ENCODE results near the gene BAZ2B. TPM values are rescaled to one million over a fixed set of nuclear protein-coding genes. Genes with fewer than 3 reads are reported as not detected.

Gene BAZ2B
- polyA plus RNA-seq, 5 donors, result 53.2 to 128 (median 104) TPM

DNA sequence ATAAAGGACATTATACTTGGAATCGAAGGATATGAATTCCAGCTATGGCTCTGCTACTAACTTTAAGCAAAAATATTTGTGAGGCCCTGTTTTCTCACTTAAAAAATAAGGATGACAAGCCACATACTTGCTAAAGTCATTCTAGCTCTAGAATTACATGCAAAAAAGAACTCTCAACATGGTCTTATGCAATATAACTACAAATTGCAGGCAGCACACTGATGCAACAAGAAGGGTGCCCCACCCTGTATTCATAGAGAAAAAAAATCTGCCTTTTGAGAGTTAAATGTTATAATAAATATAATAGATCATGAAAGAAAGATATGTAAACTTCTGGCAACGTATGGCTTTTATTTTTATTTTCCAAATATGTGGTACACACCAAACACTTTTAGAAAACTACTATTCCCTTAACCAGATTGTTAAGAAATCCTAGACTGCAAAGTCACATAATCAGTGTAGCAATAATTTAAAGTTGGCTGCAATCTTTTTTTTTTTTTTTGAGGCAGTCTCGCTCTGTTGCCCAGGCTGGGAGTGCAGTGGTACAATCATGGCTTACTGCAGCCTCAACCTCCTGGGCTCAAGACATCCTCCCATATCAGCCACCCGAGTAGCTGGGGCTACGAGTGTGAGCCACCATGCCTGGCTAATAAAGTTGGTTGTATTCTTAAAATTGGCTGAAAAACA is 289.6 kb downstream of the BAZ2B start:
- no peak for DNase-seq

- DNase-seq, result no peak
These were observed 293.9 kb downstream of the BAZ2B start for GRCh38 chr2:159322419-159322818.

GRCh38 chr2:159317392-159318088 is 298.8 kb downstream of the BAZ2B start:
- no peak for DNase-seq

- no peak for DNase-seq
These were observed 308.4 kb downstream of the BAZ2B start for GRCh38 chr2:159307942-159308341.

DNA sequence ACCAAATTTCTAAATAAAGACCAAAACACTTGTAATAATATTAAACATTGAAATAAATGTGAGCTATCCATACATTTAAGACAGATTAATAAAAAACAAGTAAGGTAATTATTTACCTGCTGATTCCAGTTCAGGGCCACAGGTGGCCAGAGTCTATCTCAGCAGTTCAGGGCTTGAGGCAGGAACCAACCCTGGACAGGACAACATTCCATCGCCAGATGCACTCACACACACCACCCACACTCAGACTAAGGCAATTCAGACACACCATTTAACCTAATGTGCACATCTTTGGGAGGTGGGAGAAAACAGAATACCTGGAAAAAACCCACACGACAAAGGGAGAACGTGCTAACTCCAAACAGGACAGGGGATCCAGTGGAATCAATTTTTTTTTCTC is 315.8 kb downstream of the BAZ2B start:
- no peak for DNase-seq

- no peak for DNase-seq
These were observed 317.4 kb downstream of the BAZ2B start for GRCh38 chr2:159298967-159299366.

- peak in 1 of 2 donors; percentile 13 for DNase-seq
These were observed 319.2 kb downstream of the BAZ2B start for GRCh38 chr2:159297042-159297707.

DNA sequence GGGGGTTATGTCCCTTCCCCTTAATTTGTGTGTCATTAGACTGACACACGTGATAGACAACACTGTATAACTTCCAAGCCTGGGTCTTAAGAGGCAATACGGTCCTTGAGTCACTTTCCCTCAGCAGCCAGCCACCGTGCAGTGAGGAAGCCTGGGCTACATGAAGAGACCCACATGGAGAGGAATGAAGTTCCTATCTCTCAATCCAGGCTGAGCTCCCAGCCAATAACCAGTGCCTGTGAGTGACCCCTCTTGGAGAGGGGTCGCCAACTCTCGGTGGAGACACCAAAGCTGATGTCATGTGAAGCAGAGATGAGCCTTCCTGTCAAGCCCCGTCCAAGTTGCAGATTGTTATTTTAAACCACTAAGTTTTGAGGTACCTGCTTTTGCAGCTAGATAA is 324.2 kb downstream of the BAZ2B start:
- no peak for DNase-seq

- peak in 1 of 2 donors; percentile 15 for DNase-seq
These were observed 325.9 kb downstream of the BAZ2B start for GRCh38 chr2:159290289-159290907.

- no peak for DNase-seq
These were observed 328.6 kb downstream of the BAZ2B start for GRCh38 chr2:159287733-159288132.

DNA sequence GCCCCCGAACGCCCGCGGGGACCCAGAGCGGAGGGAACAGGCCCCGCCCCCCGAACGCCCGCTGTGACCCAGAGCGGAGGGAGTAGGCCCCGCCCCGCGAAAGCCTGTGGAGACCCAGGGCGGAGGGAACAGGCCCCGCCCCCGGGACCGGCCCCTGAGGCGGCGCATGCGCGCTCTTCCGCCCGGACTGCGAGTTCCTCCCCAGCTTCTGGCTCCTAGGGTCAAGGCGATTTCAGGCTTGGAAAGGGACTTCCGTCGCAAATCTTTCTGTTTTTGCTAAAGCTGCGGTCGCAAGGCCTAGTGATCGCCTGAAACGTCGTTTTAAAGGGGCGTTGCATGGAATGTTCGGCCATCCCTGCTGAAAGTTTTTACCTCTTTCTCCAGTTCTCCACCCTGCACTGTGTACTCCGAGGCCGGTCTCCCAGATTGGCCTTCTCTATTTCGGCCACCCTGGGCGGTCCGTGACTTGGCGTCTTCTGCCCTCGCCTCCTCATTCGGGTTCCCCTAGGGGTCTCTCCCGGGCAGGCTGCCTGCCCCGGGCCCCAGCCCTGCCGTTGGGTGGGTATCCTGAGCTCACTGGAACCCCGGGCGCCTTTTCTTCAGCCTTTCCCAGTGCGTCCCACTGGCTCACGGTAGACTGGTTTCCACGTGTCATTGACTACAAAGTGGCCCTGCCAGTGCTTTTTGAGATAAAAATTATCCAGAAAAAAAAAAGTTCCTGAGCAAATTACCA is 329.5 kb downstream of the BAZ2B start:
- peak; percentile 98 for DNase-seq

- peak in 1 of 2 donors; percentile 55 for DNase-seq
These were observed 330.2 kb downstream of the BAZ2B start, which contains the start of gene WDSUB1 for GRCh38 chr2:159285929-159286708. Gene WDSUB1, minus strand, starts transcription at chr2:159286703. Its CDS starts 3,634 bp downstream, at chr2:159283069.

- no peak for DNase-seq
These were observed 330.9 kb downstream of the BAZ2B start for GRCh38 chr2:159285433-159285832.

DNA sequence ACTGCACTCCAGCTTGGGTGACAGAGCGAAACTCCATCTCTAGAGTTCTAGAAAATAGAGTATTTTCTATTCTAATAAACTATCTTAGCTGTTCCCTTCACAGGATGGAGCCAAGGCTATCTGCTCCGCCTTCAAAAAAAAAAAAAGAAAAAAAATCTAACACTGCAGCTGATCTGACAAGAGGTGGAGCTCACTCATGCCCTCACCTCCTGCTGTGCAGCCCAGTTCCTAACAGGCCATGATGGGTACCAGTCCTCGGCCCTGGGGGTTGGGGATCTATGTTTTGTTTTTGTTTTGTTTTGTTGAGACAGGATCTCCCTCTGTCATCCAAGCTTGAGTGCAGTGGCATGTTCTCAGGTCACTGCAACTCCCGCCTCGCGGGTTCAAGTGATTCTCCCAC is 332.8 kb downstream of the BAZ2B start:
- DNase-seq, result no peak

DNA sequence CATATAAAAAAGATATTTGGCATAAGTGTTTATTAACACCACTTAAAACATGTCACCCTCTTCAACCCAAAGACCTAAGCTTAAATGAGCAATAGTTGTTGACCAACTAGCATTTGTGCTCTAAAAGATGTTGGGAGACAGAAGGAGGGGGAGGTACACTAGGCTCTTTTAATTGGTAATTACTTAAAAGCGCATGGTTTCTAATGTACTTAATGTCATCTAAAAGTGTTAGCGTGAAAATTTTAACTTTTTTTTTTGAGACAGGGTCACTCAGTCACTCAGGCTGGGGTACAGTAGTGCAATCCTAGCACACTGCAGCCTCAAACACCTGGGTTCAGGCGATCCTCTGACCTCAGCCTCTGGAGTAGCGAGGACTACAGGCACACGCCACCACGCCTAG is 335.3 kb downstream of the BAZ2B start:
- no peak for DNase-seq

DNA sequence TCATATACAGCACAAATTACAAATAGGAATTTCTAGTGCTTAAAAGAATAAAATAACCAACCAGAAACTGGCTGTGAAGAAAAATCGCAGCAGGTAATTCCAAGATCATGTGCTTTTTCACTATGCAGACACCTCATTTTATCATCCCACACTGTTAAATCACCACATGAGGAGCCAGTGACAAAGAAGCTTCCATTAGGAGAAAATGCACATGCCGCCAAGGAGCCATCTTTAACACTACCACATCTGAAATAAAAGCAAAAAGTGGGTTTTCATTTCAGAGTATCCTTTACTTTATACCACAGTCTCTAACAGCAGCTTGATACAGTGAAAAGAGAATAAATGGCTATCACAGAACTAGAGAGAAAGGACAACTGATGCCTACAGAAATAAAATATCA is 336.6 kb downstream of the BAZ2B start:
- DNase-seq, result no peak

DNA sequence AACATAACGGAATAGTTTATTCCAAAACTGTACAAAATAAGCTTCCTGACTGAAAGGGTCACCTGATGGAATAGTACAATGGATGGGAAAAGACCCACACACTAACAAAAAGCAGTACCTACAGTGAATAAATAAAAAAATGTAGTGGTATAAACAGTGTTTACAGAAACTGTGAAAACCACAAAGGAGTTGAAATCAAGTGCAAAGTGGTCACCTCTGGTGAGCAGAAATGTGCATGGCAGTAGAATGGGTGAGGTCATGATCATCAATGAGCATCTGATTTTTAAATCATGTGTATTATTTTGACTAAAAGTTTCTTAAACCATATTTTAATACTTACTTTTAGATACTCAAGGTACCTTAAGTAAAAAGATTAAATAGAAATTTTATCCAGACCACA is 341.2 kb downstream of the BAZ2B start:
- DNase-seq, result no peak

- no peak for DNase-seq
These were observed 344.2 kb downstream of the BAZ2B start for GRCh38 chr2:159272156-159272555.

DNA sequence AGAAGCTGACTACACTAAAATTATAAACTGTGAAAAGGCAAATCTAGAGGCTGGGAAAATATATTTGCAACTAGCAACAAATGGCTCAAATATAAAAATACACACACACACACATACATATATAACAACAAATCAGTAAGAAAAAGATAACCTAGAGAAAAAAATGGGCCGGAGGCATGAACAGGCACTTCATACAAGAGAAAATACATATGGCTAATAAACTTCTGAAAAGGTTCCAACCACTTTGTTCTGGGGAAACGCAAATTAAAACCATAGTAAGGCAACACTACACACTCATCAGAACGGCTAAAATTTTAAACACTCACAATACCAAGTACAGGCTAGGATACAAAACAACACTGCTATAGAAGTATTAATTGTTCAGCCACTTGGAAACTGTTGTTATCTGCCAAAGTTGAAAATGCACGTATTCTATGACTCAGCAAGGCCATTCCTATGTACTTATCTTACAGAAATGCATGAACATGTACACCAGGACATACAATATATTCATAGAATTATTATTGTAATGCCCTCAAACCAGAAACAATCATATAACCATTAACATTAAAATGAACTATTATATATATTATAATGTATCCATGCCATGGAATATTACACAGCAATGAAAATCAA is 345.5 kb downstream of the BAZ2B start:
- DNase-seq, result no peak

Data from right lung (tissue), 5 donors.